ENCODE data around the gene DPP10.

DPP10 gene

GRCh38 chr2:115484486-115484885 is 1042.0 kb downstream of the DPP10 start:
- no peak for DNase-seq

GRCh38 chr2:115484983-115485382 is 1042.5 kb downstream of the DPP10 start:
- no peak for DNase-seq

GRCh38 chr2:115491186-115491793 is 1048.8 kb downstream of the DPP10 start:
- DNase-seq, result no peak

GRCh38 chr2:115505331-115505730 is 1062.9 kb downstream of the DPP10 start:
- DNase-seq, result no peak

- no peak for DNase-seq
These were observed 1078.3 kb downstream of the DPP10 start for GRCh38 chr2:115520727-115521126.

- no peak for DNase-seq
These were observed 1082.0 kb downstream of the DPP10 start for GRCh38 chr2:115524452-115524851.

GRCh38 chr2:115529627-115530026 is 1087.2 kb downstream of the DPP10 start:
- DNase-seq, result no peak

- no peak for DNase-seq
These were observed 1090.6 kb downstream of the DPP10 start for GRCh38 chr2:115533081-115533480.

- DNase-seq, result no peak
These were observed 1099.4 kb downstream of the DPP10 start for GRCh38 chr2:115541814-115542213.

GRCh38 chr2:115542331-115542730 is 1099.9 kb downstream of the DPP10 start:
- DNase-seq, result no peak

- no peak for DNase-seq
These were observed 1100.6 kb downstream of the DPP10 start for GRCh38 chr2:115543024-115543423.

GRCh38 chr2:115543461-115543860 is 1101.0 kb downstream of the DPP10 start:
- no peak for DNase-seq

GRCh38 chr2:115549611-115550130 is 1107.2 kb downstream of the DPP10 start:
- DNase-seq, result no peak

- no peak for DNase-seq
These were observed 1110.3 kb downstream of the DPP10 start for GRCh38 chr2:115552726-115553125.

- no peak for DNase-seq
These were observed 1111.7 kb downstream of the DPP10 start for GRCh38 chr2:115554153-115554552.

GRCh38 chr2:115558725-115559124 is 1116.3 kb downstream of the DPP10 start:
- no peak for DNase-seq

- DNase-seq, result no peak
These were observed 1118.2 kb downstream of the DPP10 start for GRCh38 chr2:115560666-115561065.

- DNase-seq, result no peak
These were observed 1126.2 kb downstream of the DPP10 start for GRCh38 chr2:115568643-115569042.

GRCh38 chr2:115569547-115569946 is 1127.1 kb downstream of the DPP10 start:
- no peak for DNase-seq

GRCh38 chr2:115572746-115573145 is 1130.3 kb downstream of the DPP10 start:
- DNase-seq, result no peak

- no peak for DNase-seq
These were observed 1131.3 kb downstream of the DPP10 start for GRCh38 chr2:115573756-115574155.

- DNase-seq, result no peak
These were observed 1132.2 kb downstream of the DPP10 start for GRCh38 chr2:115574667-115575066.

- DNase-seq, result no peak
These were observed 1138.3 kb downstream of the DPP10 start for GRCh38 chr2:115580784-115581183.

GRCh38 chr2:115584507-115584906 is 1142.1 kb downstream of the DPP10 start:
- DNase-seq, result no peak

- no peak for DNase-seq
These were observed 1154.4 kb downstream of the DPP10 start for GRCh38 chr2:115596659-115597375.
